Epithelial cell of esophagus (primary cell): ENCODE data around the gene GRK6.
A peak's percentile ranks its signal among the peaks of the same experiment; 100 is the strongest.

ENCODE experiments used
- DNase-seq: peaks from one replicate; pipeline ENCODE4 v3.0.0; 2010; ENCODE audit warnings: low read depth
- H3K4me3 ChIP-seq: 2 replicates; pipeline ENCODE4 v1.5.1; 2011; ENCODE audit warnings: mild to moderate bottlenecking, low read length, control low read depth
- TF ChIP-seq, protein P1 (sequence below): IDR thresholded peaks from 2 replicates; pipeline ENCODE4 v1.5.1; 2011; ENCODE audit warnings: low read depth, mild to moderate bottlenecking, low read length, control low read depth, inconsistent platforms; ENCODE audit not compliant: insufficient read depth; ENCODE audit errors: missing control alignments

The GRK6 gene

DNA sequence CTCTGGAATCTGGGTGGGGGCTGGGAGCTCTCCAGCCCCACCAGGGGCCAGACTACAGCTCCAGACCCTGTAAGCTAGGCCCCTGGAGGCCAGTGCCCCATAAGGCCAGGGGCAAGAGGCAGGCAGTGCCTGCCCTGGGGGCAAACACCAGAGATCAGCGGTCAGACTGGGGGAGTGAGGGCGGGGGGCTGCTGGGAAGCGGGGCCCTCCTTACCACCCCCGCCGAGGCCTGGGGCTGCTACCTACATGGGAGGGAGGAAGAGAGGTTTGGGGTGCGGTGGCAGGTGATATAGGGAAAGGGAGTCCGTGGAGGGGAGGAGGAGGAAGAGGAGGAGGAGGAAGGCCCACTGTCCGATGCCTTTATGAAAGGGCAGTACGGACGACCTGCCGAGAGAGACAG is 32.9 kb downstream of the GRK6 start:
- no peak for DNase-seq
- H3K4me3 ChIP-seq, result no peak overlapping the region
- TF ChIP-seq, protein P1, sequence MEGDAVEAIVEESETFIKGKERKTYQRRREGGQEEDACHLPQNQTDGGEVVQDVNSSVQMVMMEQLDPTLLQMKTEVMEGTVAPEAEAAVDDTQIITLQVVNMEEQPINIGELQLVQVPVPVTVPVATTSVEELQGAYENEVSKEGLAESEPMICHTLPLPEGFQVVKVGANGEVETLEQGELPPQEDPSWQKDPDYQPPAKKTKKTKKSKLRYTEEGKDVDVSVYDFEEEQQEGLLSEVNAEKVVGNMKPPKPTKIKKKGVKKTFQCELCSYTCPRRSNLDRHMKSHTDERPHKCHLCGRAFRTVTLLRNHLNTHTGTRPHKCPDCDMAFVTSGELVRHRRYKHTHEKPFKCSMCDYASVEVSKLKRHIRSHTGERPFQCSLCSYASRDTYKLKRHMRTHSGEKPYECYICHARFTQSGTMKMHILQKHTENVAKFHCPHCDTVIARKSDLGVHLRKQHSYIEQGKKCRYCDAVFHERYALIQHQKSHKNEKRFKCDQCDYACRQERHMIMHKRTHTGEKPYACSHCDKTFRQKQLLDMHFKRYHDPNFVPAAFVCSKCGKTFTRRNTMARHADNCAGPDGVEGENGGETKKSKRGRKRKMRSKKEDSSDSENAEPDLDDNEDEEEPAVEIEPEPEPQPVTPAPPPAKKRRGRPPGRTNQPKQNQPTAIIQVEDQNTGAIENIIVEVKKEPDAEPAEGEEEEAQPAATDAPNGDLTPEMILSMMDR, result no peak

- no peak for DNase-seq
Observed at GRCh38 chr5:177459819-177460628, 33.5 kb downstream of the GRK6 start.

GRCh38 chr5:177462021-177462670 is 35.7 kb downstream of the GRK6 start:
- no peak overlapping the region for H3K4me3 ChIP-seq
- TF ChIP-seq, protein P1, result no peak
- DNase-seq, result no peak

More at GRCh38 chr5:177459819-177460628, 33.5 kb downstream of the GRK6 start:
- TF ChIP-seq, protein P1, result no peak
- no peak overlapping the region for H3K4me3 ChIP-seq

DNA sequence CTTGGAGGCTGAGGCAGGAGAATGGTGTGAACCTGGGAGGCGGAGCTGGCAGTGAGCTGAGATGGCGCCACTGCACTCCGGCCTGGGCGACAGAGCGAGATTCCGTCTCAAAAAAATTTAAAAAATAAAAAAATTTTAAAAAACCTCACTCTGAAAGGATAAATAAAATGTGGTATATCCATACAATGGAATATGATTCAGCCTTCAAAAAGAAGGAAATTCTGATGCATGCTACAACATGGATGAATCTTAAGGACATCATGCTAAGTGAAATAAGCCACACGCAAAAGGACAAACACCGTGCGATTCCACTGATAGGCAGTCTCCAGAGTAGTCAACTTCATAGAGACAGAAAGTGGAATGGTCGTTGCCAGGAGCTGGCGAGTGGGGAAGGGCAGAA is 38.6 kb downstream of the GRK6 start:
- DNase-seq, result no peak
- TF ChIP-seq, protein P1, result no peak
- H3K4me3 ChIP-seq, result no peak overlapping the region

DNA sequence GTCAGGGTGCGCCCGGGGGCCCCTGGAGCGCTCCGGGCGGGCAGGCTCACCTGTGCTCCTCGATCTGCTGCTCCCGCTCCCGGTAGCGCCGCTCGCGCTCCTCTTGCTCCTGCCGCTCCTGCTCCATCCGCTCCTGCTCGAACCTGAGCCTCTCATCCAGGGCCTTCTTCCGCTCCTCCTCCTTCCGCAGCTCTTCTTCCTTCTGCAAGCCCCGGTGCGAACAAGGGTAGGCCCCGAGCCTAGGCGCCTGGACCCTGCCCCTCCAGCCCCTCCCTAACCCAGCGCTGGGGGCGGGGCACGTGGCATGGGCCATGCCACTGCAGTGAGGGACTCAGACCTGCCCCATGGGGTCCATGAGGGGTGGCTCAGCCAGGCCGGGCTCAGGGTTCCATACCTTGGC is 40.4 kb downstream of the GRK6 start:
- DNase-seq, result no peak
- H3K4me3 ChIP-seq, result no peak overlapping the region
- TF ChIP-seq, protein P1, result no peak

GRCh38 chr5:177467436-177467835 is 41.0 kb downstream of the GRK6 start:
- DNase-seq, result no peak
- TF ChIP-seq, protein P1, result no peak
- H3K4me3 ChIP-seq, result no peak overlapping the region

- TF ChIP-seq, protein P1, result no peak
- no peak overlapping the region for H3K4me3 ChIP-seq
- peak; percentile 74 for DNase-seq
Observed at GRCh38 chr5:177468329-177468684, 41.8 kb downstream of the GRK6 start.
